Body of pancreas (tissue), 4 donors: ENCODE measurements around the gene SGMS1. TPM values are rescaled to one million over a fixed set of nuclear protein-coding genes. Genes with fewer than 3 reads are reported as not detected.

Experiments used
- ATAC-seq: fragments of 150-250 bp; one replicate; pipeline ENCODE4 v1.9.1; 2016
- DNase-seq, 4 donors: peaks; one replicate each; pipeline ENCODE4 v3.0.0-alpha.2; 2019
- H3K27ac ChIP-seq, 4 donors: fragments of 200-600 bp; sonication (generic); 1 replicate in 3 of 4; 2 replicates in 1 of 4; pipeline versions ENCODE4 v1.5.1 to v1.6.1; 2016 to 2019; ENCODE audit warnings: mild to moderate bottlenecking in 1 of 4, mixed read lengths in 1 of 4, moderate library complexity in 1 of 4
- H3K27me3 ChIP-seq, 2 donors: fragments of 200-600 bp; sonication (generic); one replicate each; pipeline ENCODE4 v1.6.0; 2016; ENCODE audit warnings: mild to moderate bottlenecking in 1 of 2
- H3K36me3 ChIP-seq, 2 donors: fragments of 200-600 bp; sonication (generic); replicated peaks in 1 of 2; 2 replicates each; pipeline ENCODE4 v1.5.1; 2016; ENCODE audit warnings: low read depth in 2 of 2; ENCODE audit not compliant: insufficient read depth in 1 of 2
- H3K4me1 ChIP-seq: fragments of 200-600 bp; sonication (generic); one replicate; pipeline ENCODE4 v1.6.0; 2016
- H3K4me3 ChIP-seq, 2 donors: fragments of 200-600 bp; sonication (generic); 1 replicate in 1 of 2; 2 replicates in 1 of 2; pipeline ENCODE4 v1.5.1; 2016 to 2019
- H3K9me3 ChIP-seq, 3 donors: fragments of 200-600 bp; sonication (generic); 1 replicate in 2 of 3; 2 replicates in 1 of 3; pipeline ENCODE4 v1.5.1; 2016
- CTCF ChIP-seq, 7 experiments: fragments of 450-650 bp in 4 of 7; fragments of 200-600 bp in 3 of 7; sonication (generic) in 3 of 7; IDR thresholded peaks; one replicate each; pipeline ENCODE4 v1.5.1; 2016 to 2019; ENCODE audit warnings: antibody characterized with exemption in 7 of 7
- POLR2A ChIP-seq, 3 donors: fragments of 450-650 bp; IDR thresholded peaks; one replicate each; pipeline ENCODE4 v1.6.1; 2016; ENCODE audit warnings: antibody characterized with exemption in 3 of 3, mild to moderate bottlenecking in 2 of 3
- WGBS, 2 donors: methylation state at CpG; one replicate each; pipeline ENCODE4 v1.1.5; 2017; 5-methylcytosine and 5-hydroxymethylcytosine counted together
- intact Hi-C: fragments of 100-400 bp; cut with DNase I; formaldehyde crosslinking; loops from one replicate; pipeline ENCODE4 v1.15.1; 2023
- total RNA-seq, 2 donors: library from RNA; depleted of rRNA; stranded (reverse); fragments of >200 nt; gene quantifications; one replicate each; pipeline ENCODE4 v1.1.0, GENCODE V29; 2016

The SGMS1 gene
- total RNA-seq, 2 donors from 2014 or later: 46.2 to 68.9 TPM

- H3K27ac ChIP-seq: peak overlapping the region in 1 of 4 donors; percentile 36
- WGBS, 2 donors: 74 to 82% methylated on average over 7 of the region's 7 CpGs
- TF ChIP-seq CTCF (IDR thresholded peaks at IDR 0.05): no peak
- TF ChIP-seq POLR2A (IDR thresholded peaks at IDR 0.05): no peak
- ATAC-seq (no peak), DNase-seq (no peak)
- intact Hi-C loops: no loop called here
- H3K9me3 ChIP-seq: no peaks in the 10 kb centered on the region
- H3K27me3 ChIP-seq: no peaks in the 10 kb centered on the region
- no peaks in the 10 kb centered on the region for H3K36me3 ChIP-seq
- no peak overlapping the region for H3K4me3 ChIP-seq
- peaks cover 37% of the 10 kb centered on the region for H3K4me1 ChIP-seq
These were observed 227.1 kb downstream of the SGMS1 start for GRCh38 chr10:50396491-50397311.

GRCh38 chr10:50395851-50396250, 227.9 kb downstream of the SGMS1 start:
- no peaks in the 10 kb centered on the region for H3K27me3 ChIP-seq
- peak overlapping the region in 2 of 4 donors; percentile 36 to 65 for H3K27ac ChIP-seq
- no peak for TF ChIP-seq POLR2A (IDR thresholded peaks at IDR 0.05)
- no peak for TF ChIP-seq CTCF (IDR thresholded peaks at IDR 0.05)
- no peak for DNase-seq
- no peaks in the 10 kb centered on the region for H3K9me3 ChIP-seq
- ATAC-seq: no peak
- H3K4me3 ChIP-seq: no peak overlapping the region
- 80 to 84% methylated on average over 2 of the region's 2 CpGs for WGBS, 2 donors
- intact Hi-C loops: no loop called here
- H3K36me3 ChIP-seq: no peaks in the 10 kb centered on the region
- peaks cover 37% of the 10 kb centered on the region for H3K4me1 ChIP-seq

GRCh38 chr10:50395271-50395670, 228.5 kb downstream of the SGMS1 start:
- Histone ChIP-seq H3K27ac (peak overlapping the region in 2 of 4 donors; percentile 36 to 65), H3K9me3 (no peaks in the 10 kb centered on the region), H3K27me3 (no peaks in the 10 kb centered on the region), H3K4me3 (no peak overlapping the region), H3K36me3 (no peaks in the 10 kb centered on the region), H3K4me1 (peaks cover 37% of the 10 kb centered on the region)
- WGBS, 2 donors: 7 to 16% methylated on average over 1 of the region's 1 CpG
- ATAC-seq (peak; percentile 95), DNase-seq (peak; percentile 23 to 70 (median 42))
- intact Hi-C loops: no loop called here
- no peak for TF ChIP-seq POLR2A (IDR thresholded peaks at IDR 0.05)

- WGBS, 2 donors: 51 to 55% methylated on average over 3 of the region's 3 CpGs
- DNase-seq: no peak
- peak overlapping the region in 2 of 4 donors; percentile 36 to 65 for H3K27ac ChIP-seq
- TF ChIP-seq CTCF (IDR thresholded peaks at IDR 0.05) (no peak), POLR2A (IDR thresholded peaks at IDR 0.05) (no peak)
- H3K27me3 ChIP-seq: no peaks in the 10 kb centered on the region
- no peak for ATAC-seq
- H3K9me3 ChIP-seq: no peaks in the 10 kb centered on the region
- intact Hi-C loops: no loop called here
- no peak overlapping the region for H3K4me3 ChIP-seq
- peaks cover 37% of the 10 kb centered on the region for H3K4me1 ChIP-seq
- no peaks in the 10 kb centered on the region for H3K36me3 ChIP-seq
These were observed 228.9 kb downstream of the SGMS1 start for GRCh38 chr10:50394832-50395231.

- H3K27me3 ChIP-seq: no peaks in the 10 kb centered on the region
- H3K27ac ChIP-seq: no peak overlapping the region
- DNase-seq (no peak), ATAC-seq (peak; percentile 24)
- TF ChIP-seq POLR2A (IDR thresholded peaks at IDR 0.05) (no peak), CTCF (IDR thresholded peaks at IDR 0.05) (no peak)
- H3K36me3 ChIP-seq: no peaks in the 10 kb centered on the region
- peaks cover 37% of the 10 kb centered on the region for H3K4me1 ChIP-seq
- intact Hi-C loops: no loop called here
- 67 to 74% methylated on average over 6 of the region's 6 CpGs for WGBS, 2 donors
- no peaks in the 10 kb centered on the region for H3K9me3 ChIP-seq
- H3K4me3 ChIP-seq: no peak overlapping the region
These were observed 229.8 kb downstream of the SGMS1 start for GRCh38 chr10:50393784-50394467.
